ENCODE measurements around the gene ABCB9. TPM values are rescaled to one million over a fixed set of nuclear protein-coding genes. Genes with fewer than 3 reads are reported as not detected.
A peak's percentile ranks its signal among the peaks of the same experiment; 100 is the strongest.

Gene ABCB9
- total RNA-seq, 3 donors from 2014 or later, result 0.96 to 8.6 (median 6.2) TPM

DNA sequence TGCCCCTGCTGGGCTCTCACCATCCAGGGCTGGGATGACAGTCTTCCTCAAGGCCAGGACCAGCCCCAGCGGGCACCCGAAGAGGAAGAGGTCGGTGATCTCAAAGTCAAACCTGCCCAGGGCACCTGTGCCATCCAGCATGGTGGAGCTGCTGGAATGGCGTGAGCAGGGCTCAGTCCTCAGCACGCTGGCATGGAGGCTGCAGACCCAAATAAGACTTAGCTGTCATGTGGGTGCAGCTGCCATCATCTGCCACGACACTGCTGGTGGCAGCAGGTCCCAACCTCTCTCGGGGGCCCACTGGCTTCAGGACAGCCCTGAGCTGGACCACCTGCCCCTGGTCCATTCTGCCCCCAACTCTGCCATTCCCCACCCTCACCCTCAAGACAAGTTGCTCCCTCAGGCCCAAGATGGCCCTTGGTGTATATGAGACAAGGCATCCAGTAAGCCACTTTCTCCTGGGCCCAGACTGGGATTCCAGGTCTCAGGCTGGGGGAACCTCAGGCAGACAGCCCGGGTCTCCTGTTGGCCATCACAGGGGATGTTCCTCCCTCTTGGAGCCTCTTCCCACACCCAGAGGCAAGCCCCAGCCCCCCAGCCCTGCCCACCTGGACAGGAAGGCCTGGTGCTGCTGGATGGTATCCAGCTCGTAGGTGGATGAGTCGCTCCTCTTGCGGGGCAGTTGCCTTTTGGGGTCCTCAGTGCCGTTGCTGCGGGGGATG lies 28.7 kb upstream of the ABCB9 start:
- H3K4me1 ChIP-seq, result peaks cover 0 to 3% of the 10 kb centered on the region in 2 donors
- intact Hi-C loops (cut with DNase I; ENCODE audit: low total_unique reads), result no loop called here
- no peak overlapping the region for H3K27ac ChIP-seq
- no peaks in the 10 kb centered on the region for H3K36me3 ChIP-seq
- H3K4me3 ChIP-seq, result peak overlapping the region in 1 of 3 donors; percentile 28
- no peaks in the 10 kb centered on the region for H3K27me3 ChIP-seq
- no peak for DNase-seq (ENCODE audit: low spot score in 2 of 2)
- TF ChIP-seq POLR2A (IDR thresholded peaks at IDR 0.05), result no peak
- H3K9me3 ChIP-seq, result no peaks in the 10 kb centered on the region

DNA sequence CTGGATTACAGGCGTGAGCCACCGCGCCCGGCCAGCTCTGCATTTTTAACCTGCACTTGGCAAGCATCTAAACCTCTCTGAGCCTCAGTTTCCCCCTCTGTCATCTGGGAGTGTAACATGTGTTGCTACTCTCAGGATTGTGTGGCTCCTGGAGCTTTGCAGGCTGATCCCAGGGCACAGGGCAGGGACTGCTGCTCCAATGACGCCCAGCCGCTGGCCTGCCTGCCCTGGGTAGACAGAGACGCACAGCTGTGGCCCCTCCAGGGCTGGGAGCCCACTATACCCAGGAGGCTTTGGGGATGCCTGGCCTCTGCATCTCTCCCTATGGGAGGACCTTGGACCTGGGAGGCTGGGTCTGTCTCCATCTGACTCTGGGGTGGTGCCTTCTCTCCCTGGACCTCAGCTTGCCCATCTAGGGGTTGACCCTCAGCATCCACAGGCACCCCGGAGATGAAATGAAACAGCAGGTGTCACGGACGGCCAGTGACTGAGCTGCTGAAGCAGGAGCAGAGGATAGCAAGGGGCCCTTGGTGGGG lies 27.9 kb upstream of the ABCB9 start:
- intact Hi-C loops (cut with DNase I; ENCODE audit: low total_unique reads), result no loop called here
- Histone ChIP-seq H3K4me3 (no peak overlapping the region), H3K27me3 (no peaks in the 10 kb centered on the region), H3K36me3 (no peaks in the 10 kb centered on the region), H3K9me3 (no peaks in the 10 kb centered on the region), H3K27ac (no peak overlapping the region), H3K4me1 (peaks cover 0 to 3% of the 10 kb centered on the region in 2 donors)
- no peak for DNase-seq (ENCODE audit: low spot score in 2 of 2)
- TF ChIP-seq POLR2AphosphoS5 (IDR thresholded peaks at IDR 0.05), result no peak
- TF ChIP-seq, protein P1, sequence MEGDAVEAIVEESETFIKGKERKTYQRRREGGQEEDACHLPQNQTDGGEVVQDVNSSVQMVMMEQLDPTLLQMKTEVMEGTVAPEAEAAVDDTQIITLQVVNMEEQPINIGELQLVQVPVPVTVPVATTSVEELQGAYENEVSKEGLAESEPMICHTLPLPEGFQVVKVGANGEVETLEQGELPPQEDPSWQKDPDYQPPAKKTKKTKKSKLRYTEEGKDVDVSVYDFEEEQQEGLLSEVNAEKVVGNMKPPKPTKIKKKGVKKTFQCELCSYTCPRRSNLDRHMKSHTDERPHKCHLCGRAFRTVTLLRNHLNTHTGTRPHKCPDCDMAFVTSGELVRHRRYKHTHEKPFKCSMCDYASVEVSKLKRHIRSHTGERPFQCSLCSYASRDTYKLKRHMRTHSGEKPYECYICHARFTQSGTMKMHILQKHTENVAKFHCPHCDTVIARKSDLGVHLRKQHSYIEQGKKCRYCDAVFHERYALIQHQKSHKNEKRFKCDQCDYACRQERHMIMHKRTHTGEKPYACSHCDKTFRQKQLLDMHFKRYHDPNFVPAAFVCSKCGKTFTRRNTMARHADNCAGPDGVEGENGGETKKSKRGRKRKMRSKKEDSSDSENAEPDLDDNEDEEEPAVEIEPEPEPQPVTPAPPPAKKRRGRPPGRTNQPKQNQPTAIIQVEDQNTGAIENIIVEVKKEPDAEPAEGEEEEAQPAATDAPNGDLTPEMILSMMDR (IDR thresholded peaks at IDR 0.05), result no peak
- no peak for TF ChIP-seq POLR2A (IDR thresholded peaks at IDR 0.05)

DNA sequence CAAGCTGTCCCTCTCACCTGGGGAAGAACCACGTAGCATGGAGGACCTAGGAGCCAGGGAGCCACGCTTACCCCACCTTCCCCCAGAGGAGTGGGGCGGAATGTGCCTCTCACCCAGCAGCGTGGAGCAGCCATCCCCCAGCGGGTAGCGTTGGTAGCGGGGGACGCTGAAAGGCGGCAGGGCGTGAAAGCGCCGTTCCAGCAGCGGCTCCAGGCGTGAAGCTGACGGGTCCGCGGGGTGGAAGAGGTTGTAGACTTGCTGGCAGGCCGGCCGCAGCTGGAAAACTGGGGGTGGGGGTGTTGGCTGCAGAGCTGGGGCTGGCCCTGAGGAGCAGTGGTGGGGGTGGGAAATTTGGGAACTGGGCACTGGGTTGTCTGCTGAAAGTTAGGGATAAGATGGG lies 26.1 kb upstream of the ABCB9 start:
- Histone ChIP-seq H3K4me1 (peaks cover 0 to 3% of the 10 kb centered on the region in 2 donors), H3K4me3 (no peak overlapping the region), H3K27me3 (no peaks in the 10 kb centered on the region), H3K27ac (no peak overlapping the region), H3K9me3 (no peaks in the 10 kb centered on the region), H3K36me3 (no peaks in the 10 kb centered on the region)
- intact Hi-C loops (cut with DNase I; ENCODE audit: low total_unique reads), result no loop called here
- DNase-seq (ENCODE audit: low spot score in 2 of 2), result no peak
- TF ChIP-seq, protein P1 (IDR thresholded peaks at IDR 0.05), result no peak
- no peak for TF ChIP-seq POLR2A (IDR thresholded peaks at IDR 0.05)
- no peak for TF ChIP-seq POLR2AphosphoS5 (IDR thresholded peaks at IDR 0.05)

DNA sequence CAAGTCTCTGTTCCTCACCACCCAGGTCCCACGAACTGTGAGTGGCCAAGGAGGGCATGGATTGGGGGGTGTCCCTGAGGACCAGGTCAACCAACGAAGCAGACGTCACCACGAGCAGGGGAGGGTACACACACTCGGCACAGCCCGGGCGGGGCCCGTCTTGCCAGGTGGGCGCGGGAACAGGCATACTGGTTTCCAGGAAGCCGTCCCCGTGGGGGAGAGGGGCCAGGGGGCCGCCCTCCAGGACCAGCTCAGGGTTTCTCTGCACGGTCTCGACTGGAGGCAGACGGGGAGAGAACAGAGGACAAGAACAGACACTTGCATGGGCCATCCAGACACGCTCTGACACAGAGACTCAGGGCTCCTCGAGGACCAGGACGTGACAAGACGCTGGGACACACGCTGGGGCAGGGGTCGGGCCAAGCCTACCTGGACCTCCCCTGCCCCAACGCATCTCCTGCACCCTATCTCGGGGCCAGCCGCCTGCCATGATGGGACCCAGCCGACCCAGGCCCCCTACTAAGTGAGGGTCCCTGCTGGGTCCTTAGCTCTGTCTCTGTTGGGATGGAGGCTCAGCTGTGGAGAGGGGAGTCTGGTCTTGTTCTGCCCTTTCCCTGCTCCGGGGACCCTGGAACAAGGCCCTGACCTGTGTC lies 25.5 kb upstream of the ABCB9 start:
- H3K9me3 ChIP-seq, result no peaks in the 10 kb centered on the region
- no peaks in the 10 kb centered on the region for H3K36me3 ChIP-seq
- H3K27me3 ChIP-seq, result no peaks in the 10 kb centered on the region
- no peak overlapping the region for H3K4me3 ChIP-seq
- intact Hi-C loops (cut with DNase I; ENCODE audit: low total_unique reads), result no loop called here
- H3K4me1 ChIP-seq, result peaks cover 0 to 3% of the 10 kb centered on the region in 2 donors
- no peak overlapping the region for H3K27ac ChIP-seq
- no peak for DNase-seq (ENCODE audit: low spot score in 2 of 2)
- no peak for TF ChIP-seq POLR2A (IDR thresholded peaks at IDR 0.05)
- TF ChIP-seq POLR2AphosphoS5 (IDR thresholded peaks at IDR 0.05), result no peak
- TF ChIP-seq, protein P1 (IDR thresholded peaks at IDR 0.05), result no peak

DNA sequence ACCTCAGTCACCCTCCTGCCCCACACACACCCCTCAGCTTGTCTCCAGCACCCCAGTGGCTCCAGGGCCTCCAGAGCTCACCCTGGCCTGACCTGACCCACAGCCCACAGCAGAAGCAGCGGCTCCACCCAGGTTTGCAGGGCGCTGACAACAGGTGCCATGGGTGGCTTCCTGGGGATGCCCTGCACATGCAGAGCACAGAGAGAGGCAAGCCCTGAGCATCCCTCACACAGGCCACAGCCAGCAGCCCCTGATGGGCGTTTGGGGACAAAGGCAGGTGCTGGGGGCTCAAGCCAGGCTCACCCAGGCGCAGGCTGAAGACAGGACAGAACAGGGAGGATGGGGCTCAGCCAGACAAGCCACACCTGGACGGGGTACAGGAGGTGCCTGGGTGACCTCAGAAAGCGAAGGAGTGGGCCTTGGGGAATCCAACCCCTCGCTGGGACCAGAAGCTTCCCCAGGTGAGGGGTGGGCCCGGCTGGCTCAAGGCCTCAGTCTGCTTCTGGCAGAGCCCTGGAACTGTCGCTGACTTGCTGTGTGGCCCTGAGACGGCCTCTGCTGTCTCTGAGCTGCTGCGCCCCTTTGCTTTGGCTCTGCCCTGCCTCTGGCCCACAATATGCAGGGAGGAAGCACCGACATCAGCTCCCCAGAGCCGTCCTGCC lies 24.8 kb upstream of the ABCB9 start:
- TF ChIP-seq, protein P1 (IDR thresholded peaks at IDR 0.05), result no peak
- TF ChIP-seq POLR2AphosphoS5 (IDR thresholded peaks at IDR 0.05) (no peak), POLR2A (IDR thresholded peaks at IDR 0.05) (no peak)
- no peak for DNase-seq (ENCODE audit: low spot score in 2 of 2)
- no peak overlapping the region for H3K27ac ChIP-seq
- intact Hi-C loops (cut with DNase I; ENCODE audit: low total_unique reads), result no loop called here
- no peaks in the 10 kb centered on the region for H3K9me3 ChIP-seq
- peaks cover 0 to 3% of the 10 kb centered on the region in 2 donors for H3K4me1 ChIP-seq
- H3K27me3 ChIP-seq, result no peaks in the 10 kb centered on the region
- H3K36me3 ChIP-seq, result no peaks in the 10 kb centered on the region
- H3K4me3 ChIP-seq, result no peak overlapping the region
